ENCODE measurements around the gene FOXL3.
"Not testable (repeated sequence)": the region's sequence is repeated elsewhere in the genome, so short reads cannot be mapped to it uniquely, and the experiment has no call there.

FOXL3 gene

DNA sequence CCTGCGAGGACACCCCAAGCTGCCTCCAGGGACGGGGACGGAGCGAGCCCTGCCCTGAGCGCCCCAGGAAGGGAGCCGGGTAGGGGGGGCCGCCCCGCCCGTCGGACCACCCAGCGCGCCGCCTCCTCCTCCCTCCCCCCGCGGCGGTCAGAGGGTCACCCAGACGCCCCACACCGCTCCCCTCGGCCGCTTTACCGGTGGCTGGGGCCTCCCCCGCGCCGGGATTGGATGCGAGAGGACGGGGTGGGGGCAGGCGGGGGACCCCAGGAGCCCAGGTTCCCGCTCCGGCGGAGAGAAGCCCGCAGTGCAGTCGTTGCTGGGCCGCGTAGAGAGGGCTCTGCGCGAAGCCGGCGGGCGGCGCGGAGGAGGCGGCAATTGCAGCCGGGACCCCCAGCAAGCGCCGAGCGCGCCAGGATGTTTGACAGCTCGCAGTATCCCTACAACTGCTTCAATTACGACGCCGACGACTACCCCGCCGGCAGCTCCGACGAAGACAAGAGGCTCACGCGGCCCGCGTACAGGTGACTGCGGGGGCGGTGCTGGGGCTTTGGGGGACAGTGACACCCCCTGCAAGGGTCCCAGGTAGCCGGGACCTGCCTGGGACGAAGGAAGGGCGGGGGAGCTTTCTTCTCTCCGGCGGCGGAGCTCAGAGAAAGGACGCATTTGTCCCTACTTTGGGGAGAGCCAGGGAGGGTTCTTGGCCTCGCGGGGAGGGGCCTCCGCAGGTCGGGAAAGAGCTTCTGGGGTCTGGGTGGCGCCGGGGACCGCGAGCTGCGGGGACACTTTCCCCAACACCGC is at the start of gene FOXL3:
Gene FOXL3 (plus strand): TSS at position 415 of the 798 bp plus-strand sequence. CDS start 0 bp downstream, at position 415.
- no peak for DNase-seq (ENCODE audit: low spot score)

DNA sequence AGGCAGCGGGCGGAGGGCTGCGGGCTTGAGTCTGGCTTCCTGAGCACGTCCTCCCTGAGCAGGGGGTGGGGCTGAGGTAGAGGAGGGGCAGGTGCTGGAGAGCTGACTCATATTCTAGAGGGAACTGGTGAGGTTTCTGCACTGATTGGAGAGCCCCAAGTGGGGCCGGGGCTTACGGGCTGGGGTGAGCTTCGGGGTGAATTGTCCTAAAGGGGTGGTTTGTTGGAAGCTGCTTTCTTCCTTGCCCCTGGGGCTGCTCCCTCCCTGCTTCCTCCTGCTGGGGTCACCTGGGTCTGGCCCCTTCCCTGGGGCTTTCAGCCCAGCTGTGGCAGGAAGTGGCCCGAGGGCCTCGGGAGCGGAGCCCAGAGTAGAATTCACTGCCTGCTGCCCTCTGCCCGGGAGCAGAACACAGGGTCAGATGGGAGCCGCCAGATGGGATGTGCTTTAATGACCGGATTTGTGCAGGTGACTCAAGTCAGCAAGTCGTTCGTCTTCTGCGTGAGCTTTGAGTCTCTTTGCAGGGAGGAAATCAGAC is 49.0 kb upstream of the FOXL3 start:
- DNase-seq (ENCODE audit: low spot score): no peak
- FAIRE-seq: no peak

More for the DNA sequence above, at the start of gene FOXL3:
- FAIRE-seq: no peak

GRCh38 chr7:241513-241912 is 48.5 kb upstream of the FOXL3 start:
- FAIRE-seq: no peak
- DNase-seq (ENCODE audit: low spot score): no peak

DNA sequence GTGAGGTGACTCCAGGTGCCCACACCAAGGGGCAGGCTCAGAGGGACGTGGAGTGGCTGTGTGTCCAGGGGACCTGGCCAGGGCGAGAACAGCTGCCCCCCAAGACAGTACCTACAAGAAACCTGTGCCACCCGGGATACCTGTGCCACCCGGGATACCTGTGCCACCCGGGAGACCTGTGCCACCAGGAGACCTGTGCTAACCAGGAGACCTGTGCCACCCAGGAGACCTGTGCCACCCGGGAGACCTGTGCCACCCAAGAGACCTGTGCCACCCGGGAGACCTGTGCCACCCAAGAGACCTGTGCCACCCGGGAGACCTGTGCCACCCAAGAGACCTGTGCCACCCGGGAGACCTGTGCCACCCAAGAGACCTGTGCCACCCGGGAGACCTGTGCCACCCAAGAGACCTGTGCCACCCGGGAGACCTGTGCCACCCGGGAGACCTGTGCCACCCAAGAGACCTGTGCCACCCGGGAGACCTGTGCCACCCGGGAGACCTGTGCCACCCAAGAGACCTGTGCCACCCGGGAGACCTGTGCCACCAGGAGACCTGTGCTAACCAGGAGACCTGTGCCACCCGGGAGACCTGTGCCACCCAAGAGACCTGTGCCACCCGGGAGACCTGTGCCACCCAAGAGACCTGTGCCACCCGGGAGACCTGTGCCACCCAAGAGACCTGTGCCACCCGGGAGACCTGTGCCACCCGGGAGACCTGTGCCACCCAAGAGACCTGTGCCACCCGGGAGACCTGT is 47.0 kb upstream of the FOXL3 start:
- not testable (repeated sequence) for DNase-seq (ENCODE audit: low spot score); FAIRE-seq

- not testable (repeated sequence) for FAIRE-seq; DNase-seq (ENCODE audit: low spot score)
These were observed 46.4 kb upstream of the FOXL3 start for GRCh38 chr7:243580-243978.

- DNase-seq (ENCODE audit: low spot score): no peak
- FAIRE-seq: no peak
These were observed 45.0 kb upstream of the FOXL3 start for GRCh38 chr7:244974-245373.

- FAIRE-seq: no peak
- no peak for DNase-seq (ENCODE audit: low spot score)
These were observed 44.2 kb upstream of the FOXL3 start for GRCh38 chr7:245574-246295.

GRCh38 chr7:246451-246850 is 43.5 kb upstream of the FOXL3 start:
- FAIRE-seq (no peak), DNase-seq (ENCODE audit: low spot score) (no peak)

DNA sequence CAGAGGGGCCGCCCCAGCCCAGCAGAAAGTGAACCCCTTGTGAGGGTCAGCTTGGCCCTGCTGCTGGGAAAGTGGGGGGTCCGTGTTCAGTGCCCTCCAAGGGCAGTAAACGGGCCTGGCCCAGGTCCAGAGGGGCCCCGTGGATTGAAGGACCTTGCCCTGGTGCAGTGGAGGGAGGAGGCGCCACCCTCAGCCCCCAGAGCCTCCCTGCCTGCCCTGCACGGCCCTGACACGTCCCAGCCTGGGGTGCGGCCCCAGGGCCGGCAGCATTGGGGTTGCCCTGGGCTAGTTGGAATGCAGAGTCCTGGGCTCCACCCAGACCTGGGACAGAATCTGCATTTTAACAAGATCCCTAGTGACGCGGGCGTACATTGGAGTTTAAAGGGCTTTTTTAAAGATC is 42.8 kb upstream of the FOXL3 start:
- FAIRE-seq (no peak), DNase-seq (ENCODE audit: low spot score) (no peak)

GRCh38 chr7:247636-248035 is 42.3 kb upstream of the FOXL3 start:
- FAIRE-seq (no peak), DNase-seq (ENCODE audit: low spot score) (no peak)

- DNase-seq (ENCODE audit: low spot score): no peak
- FAIRE-seq: no peak
These were observed 41.1 kb upstream of the FOXL3 start for GRCh38 chr7:248732-249435.

GRCh38 chr7:249989-250388 is 40.0 kb upstream of the FOXL3 start:
- FAIRE-seq: no peak

GRCh38 chr7:250523-250922 is 39.4 kb upstream of the FOXL3 start:
- DNase-seq (ENCODE audit: low spot score) (no peak), FAIRE-seq (no peak)

More at GRCh38 chr7:249989-250388, 40.0 kb upstream of the FOXL3 start:
- DNase-seq (ENCODE audit: low spot score): no peak

DNA sequence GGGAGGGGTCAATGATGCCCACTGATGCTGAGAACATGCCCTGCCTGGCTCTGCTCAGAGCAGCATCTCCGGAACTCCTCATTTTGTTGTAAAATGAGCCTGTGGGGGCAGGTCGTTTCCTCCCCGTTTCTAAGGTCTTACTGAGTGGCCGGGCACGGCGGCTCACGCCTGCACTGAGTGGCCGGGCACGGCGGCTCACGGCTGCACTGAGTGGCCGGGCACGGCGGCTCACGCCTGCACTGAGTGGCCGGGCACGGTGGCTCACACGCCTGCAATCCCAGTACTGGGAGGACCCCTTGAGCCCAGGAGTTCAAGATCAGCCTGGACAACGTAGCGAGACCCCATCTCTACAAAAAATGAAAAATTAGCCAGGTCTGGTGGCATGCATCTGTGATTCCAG is 39.0 kb upstream of the FOXL3 start:
- FAIRE-seq (no peak), DNase-seq (ENCODE audit: low spot score) (no peak)

- FAIRE-seq (no peak), DNase-seq (ENCODE audit: low spot score) (no peak)
These were observed 38.4 kb upstream of the FOXL3 start for GRCh38 chr7:251446-252175.

- DNase-seq (ENCODE audit: low spot score) (no peak), FAIRE-seq (no peak)
These were observed 37.6 kb upstream of the FOXL3 start for GRCh38 chr7:252216-252965.

GRCh38 chr7:252981-253380 is 37.0 kb upstream of the FOXL3 start:
- FAIRE-seq: no peak

GRCh38 chr7:253581-254336 is 36.2 kb upstream of the FOXL3 start:
- DNase-seq (ENCODE audit: low spot score) (no peak), FAIRE-seq (no peak)

More at GRCh38 chr7:252981-253380, 37.0 kb upstream of the FOXL3 start:
- DNase-seq (ENCODE audit: low spot score): no peak
